ENCODE measurements around the gene LIG3.
"Not testable (repeated sequence)": the region's sequence is repeated elsewhere in the genome, so short reads cannot be mapped to it uniquely, and the experiment has no call there.

LIG3 gene

DNA sequence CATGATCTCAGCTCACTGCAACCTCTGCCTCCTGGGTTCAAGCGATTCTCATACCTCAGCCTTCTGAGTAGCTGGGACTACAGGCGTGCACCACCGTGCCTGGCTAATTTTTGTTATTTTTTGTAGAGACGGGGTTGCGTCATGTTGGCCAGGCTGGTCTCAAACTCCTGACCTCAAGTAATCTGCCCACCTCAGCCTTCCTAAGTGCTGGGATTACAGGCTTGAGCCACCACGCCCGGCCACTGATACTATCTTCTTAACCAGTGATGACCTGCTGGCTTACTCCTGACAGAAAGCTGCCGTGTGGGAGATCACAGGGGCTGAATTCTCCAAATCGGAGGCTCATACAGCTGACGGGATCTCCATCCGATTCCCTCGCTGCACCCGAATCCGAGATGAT, 20.7 kb downstream of the LIG3 start:
- DNase-seq, result not testable (repeated sequence)

DNA sequence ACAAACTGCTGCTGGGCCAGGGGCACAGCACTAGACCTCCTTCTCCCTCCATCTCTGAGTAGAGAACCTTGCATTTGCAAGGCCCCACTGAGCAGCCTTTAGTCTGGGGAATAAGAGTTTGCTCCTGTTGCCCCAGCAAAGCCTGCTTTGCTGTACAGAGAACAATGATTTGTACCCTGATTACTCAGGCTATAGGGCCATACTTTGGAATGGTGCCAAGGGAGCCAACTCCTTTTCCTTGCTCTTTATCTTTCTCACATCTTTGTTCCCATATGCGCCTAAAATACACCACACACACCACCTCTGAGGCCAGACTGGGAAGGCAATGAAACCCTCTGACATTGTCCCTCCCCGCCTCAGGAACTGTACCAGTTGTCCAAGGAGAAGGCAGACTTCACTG, 21.2 kb downstream of the LIG3 start:
- DNase-seq, result no peak

DNA sequence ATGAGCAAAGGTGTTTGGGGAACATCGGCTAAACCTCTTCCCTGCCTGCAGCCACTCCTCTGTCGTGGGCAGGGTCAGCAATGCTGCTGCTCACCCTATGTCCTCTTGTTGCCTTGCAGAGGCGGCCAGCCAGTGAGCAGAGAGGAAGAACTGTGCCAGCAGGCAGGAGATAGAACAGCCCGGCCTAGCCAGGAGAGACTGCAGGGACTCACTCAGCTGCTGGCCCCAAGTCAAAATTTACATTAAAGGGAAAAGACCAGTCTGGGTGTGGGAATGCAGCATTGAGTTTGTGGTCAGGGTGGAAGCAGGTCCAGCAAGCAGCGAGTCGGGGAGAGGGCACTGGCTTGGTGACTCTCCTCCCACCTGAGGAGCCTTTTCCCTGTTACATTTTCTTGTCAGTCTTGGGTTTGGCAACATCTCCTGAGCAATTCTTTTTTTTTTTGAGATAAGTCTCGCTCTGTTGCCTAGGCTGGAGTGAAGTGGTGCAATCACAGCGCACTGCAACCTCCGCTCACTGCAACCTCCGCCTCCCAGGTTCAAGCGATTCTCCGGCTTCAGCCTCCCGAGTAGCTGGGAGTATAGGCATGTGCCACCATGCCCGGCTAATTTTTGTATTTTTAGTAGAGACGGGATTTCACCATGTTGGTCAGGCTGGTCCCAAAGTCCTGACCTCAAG, 22.7 kb downstream of the LIG3 start:
- no peak for DNase-seq

DNA sequence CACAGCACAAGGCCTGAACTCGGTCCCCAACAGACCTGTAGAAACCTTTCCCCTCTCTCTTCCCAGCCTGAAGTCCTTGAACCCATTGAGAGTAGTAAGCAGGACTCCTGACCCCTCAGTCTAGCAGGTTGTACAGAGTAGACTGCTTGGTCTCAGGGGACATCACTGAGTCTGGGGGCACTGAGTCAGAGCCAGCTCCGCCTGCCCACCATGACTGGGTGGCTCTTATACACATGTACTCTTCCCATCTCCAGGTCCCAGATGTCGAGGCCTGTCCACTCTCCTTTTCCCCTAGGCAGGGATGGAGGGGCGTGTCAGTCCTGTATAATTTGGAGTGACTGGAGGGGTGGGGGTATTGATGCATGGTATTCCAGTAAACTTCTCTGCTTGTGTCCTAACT, 23.5 kb downstream of the LIG3 start:
- no peak for DNase-seq

DNA sequence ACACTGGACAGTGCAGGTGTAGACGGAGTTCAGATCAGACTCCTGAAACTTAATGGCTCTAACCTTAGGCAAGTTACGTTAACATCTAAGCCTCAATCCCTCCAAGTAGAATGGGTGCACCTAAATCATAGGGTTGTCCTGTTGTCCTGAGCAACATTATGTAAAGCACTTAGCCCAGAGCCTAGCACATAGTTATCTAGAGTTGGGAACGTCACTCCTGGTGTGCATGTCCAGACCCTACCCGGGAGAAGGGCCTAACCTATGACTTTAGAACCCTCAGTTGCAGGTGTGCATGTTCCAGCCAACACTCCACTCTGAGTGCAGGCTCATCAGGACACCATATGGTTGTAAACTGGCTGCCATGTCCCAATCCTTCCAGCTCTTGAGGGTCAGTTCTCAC, 26.0 kb downstream of the LIG3 start:
- DNase-seq, result no peak

DNA sequence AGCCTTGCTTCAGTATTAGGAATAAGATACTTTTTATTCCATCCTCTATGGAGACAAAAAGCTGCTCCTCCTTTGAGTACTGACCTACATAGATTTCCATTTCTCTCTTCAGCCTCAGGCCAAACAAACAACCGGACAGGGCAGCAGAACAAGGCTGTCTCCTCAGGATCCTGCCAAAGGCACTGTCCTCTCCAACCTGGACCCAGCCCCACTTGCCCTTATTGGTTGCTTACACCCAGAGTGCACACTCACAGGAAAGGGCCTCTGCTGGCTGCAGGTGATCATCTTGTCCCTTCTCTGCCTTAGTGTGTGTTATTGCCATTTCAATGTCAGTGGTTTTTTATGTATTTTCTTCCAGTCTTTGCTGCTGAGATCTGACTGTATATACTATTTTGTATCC, 26.6 kb downstream of the LIG3 start:
- DNase-seq, result no peak

DNA sequence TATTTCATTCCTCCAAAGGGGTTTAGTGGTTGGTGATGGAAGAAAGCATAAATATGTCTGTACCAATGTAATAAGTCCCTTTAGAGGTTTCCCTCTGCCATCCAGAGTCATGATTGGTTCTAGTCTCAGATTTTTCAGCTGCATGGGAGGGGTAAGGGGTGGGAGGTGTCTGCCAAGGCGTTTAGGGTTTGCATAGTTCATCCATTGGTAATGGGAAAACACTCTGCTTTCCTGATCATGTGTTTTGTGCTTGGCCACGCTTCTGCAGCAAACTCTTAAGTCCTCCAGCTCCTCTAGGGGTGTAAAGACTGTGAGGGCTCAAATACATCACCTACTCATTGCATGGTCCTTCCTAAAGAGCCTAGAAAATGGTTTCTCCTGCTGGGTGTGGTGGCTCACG, 29.8 kb downstream of the LIG3 start:
- no peak for DNase-seq

DNA sequence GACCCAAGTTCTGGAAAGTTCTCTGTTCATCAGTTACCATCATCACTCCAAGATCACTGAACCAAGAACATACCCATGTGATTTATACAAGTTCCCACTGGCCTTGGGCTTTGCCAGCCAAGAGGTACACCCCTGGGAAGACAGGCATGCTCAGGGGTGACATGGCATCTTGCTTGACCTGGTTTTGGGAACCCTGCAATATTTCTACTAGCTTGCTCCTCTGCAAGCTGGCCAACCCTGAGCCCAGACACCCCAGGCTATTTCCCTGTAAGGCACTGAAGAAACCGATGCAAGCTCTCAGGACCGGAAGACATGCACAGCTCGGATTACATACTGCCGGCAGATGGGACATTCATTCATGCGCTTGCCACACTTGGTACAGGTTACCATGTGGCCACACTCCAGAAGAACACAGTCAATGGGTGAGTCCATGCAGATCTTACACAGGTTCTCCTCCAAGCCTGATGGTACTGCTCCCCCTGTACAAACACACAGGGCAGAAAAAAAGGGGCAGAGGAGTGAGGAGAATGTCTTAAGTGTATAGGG, 31.4 kb downstream of the LIG3 start:
- DNase-seq, result no peak

DNA sequence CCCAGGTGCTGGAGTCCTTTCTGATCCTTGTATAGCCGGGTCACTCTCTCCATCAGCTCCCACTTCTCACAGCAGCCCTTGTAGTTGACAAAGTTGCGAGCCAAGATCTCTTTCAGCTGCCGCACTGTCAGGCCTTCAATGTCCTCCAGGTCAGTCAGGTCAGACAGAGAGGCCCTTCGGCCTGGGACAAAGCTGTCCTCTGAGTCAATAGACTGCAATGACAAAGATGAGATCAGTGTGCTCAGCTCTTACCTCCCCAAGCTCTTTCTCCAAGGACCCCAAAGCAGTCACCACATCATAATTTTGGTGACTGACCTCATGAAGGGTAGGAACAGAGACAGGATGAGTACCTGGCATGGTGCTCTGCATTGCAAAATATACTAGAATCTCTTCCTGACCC, 36.1 kb downstream of the LIG3 start:
- no peak for DNase-seq

DNA sequence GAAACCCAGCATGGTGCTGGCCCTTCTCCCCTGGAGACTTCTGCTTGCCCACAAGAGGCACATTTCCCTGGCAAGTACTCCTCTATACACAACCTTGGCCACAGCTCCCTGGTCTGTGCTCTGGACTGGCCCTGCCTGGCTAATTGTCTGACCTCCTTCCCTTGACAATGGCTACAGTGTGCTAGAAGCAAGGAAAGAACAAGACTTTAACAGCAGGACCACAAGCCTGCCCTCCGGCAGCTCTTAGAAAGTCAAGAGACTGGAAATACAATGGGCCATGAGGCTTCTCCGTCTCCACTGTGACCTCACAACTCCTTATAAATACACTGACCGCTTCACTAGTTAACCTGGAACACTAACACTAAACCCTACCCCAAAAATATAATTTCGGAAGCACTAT, 36.7 kb downstream of the LIG3 start:
- no peak for DNase-seq

DNA sequence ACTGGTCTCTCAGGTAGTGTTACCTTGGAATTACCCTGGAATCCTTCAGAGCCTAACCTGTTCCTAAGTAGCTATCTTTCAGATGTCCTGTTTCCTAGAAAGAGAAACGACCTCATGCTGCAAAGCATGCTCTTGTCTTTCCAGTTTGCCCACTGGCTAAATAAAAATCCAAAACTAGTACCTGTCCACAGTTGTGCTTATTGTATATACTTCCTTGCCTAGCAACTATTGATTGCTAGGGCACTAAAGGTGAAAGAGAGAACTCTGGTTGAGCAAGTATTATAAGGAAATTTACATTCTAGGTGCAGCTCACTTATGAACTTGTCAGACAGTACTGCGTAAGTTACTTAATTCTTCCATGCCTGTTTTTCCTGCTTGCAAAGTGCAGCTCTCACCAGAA, 38.5 kb downstream of the LIG3 start:
- no peak for DNase-seq

DNA sequence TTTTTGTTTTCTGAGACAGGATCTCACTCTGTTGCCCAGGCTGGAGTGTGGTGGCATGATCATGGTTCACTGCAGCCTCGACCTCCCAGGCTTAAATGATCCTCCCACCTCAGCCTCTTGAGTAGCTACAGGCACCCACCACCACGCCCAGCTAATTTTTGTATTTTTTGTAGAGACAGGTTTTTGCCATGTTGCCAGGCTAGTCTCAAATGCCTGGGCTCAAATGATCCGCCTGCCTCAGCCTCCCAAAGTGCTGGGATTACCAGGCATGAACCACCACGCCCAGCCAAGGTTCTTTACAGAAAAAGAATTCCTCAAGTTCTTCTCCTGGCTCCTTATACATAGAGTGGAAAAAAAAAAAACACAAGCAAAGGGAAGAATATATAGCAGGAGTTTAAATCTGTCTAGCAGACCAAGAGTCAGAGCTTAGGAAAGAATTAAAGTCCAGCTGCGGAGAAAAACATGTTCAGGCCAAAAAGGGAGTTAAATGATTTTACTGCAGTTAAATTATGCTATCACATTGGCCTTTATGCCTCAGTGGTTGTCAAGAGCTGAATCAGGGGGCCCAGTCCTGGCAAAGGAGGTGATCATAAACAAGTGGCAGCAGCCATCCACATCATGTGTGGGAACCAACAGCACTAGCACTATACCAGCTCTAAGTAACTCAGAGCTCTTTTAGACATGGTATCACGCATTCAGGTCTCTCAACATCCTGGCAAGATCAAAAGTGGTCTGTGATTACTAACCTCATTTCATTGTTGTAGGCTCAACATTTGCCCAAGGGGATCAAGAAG, 39.3 kb downstream of the LIG3 start:
- DNase-seq, result no peak

DNA sequence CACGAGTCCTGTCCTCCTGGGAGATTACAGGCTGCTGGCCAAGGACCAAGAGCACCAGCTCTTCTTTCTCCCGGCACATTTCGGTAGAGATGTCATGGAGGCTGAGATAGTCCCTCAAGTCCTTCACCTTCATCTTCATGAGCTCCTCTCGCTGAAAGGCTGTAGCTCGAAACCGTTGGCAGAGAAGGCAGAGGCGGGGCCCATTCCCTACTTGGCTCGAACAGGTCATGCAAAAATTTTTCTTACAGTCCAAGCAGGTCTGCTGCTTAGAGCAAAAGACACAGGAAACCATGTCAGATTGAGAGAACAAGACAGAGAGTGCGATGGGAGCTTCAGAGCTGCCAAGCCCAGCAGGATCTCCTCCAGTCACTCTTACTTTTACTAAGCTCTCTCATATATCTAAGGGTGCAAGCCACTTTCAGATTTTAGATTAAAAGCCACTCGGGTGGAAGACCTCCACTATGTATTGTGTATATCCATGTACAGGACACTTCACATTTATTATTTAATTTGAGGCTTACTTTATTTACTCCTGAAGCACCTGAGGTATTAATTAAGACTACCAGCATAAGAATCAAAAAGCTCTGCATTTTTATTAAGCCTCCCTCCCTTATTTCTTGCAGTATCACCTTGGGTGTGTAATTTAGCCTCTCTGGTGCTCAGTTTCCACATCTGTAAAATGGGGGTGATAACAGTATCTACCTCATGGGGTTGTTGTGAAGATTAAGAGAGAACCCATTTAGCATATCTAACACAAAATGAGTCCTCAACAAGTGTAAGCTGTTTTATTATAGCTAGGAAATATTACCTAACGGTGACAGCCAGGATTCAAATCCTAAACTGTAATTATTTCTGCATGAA, 41.4 kb downstream of the LIG3 start:
- DNase-seq, result no peak

DNA sequence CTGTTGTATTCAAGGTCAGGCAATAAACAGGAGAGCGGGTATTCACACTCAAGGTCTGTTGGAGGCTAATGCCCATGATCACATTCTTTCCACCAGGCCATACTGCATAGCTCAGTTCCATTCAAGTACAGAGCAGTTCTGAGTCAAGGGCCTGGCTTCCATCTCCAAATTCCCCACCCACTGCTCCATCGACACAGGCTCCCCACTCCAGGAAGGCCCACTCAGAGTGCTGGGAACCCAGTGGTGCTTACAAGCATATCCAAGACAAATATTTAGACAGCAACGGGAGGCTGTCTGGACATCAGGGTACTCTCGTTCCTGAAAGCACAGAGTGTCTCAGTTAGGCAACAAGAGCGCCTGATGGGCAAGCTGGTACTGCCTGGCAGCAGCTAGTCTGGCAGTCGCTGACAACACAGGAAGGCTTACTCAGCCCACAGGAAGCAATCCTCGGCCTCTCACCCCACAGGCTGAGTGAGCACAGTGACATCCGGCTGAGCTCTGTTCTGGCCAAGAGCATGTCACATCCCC, 42.3 kb downstream of the LIG3 start:
- DNase-seq, result no peak

DNA sequence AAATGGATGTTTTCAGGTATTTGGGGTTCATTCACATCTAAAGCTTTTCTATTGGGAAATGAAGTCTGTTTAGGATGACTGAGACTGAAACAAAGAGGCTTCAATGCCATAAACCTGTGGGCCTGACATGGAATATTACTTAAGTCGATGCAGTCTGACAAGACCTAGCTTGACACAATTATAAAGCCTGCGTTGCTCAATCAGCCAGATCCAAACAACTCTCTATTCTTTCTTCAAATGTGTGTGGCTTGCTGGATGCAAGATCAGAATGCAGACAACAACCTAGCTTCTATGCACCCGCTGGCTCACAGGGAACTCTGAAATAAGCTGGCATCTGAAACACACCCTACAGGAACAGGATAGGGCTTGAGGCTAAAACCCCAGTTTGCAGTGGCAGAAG, 43.2 kb downstream of the LIG3 start:
- no peak for DNase-seq

DNA sequence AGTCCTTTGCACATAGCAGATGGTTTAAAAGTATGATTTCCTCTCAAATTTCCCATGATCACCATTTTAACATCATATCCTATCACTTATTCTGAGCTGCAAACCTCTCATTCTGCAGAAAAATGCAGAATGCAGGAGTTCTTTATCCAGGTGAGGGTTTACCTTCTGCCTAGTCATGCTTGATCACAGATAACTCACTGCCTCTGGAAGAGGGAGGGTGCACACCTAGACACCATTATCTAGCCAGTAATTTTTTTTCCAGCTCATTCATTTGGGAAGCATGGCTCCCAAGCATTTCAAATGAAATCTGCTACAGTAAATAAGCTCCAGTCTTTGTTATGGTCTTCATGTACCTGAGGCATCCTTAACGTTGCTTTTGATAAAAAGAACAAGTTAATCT, 45.2 kb downstream of the LIG3 start:
- DNase-seq, result no peak

DNA sequence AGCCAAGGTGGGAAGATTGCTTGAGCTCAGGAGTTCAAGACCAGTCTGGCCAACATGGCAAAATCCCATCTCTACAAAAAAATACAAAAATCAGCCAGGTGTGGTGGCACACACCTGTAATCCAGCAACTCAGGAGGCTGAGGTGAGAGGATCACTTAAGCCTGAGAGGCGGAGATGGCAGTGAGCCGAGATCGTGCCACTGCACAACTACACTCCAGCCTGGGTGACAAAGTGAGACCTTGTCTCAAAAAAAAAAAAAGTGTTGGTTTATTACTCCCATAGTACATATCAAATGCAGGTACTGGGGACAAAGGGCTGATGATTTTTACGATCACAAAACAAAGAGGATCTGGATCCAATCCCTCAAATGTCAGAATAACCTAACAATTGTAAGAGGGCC, 47.8 kb downstream of the LIG3 start:
- not testable (repeated sequence) for DNase-seq

DNA sequence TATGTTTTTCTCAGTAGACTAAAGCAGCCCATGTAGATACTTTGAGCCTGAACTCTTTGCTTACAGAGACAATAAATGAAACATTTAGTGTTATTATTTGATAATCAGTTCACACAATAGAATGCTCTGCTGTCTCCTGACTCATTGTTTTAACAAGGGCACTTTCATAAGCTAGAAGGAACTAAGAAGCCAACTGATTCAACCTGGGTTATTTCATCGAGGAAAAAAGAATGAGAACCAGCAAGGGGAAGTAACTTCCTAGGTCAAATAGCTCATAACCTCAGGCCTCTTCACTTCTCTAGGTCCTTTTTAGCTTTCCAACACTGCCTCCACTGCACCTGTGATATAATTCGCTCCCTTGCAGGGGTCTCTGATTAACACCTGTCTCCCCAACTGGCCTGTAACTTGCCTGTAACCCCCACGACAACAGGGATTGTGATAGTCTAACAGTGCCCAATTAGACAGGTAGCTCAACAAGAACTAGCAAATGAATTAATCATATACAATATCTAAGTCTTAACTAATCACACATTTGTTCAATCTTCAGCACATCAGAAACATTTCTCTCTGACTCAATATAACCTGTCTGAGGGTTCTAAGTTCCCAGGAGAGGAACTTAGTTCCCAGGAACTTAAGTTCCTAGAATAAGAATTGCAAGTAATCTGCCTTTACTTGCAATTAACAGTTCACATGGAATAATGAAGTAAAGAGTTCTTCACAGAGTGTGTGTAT, 48.4 kb downstream of the LIG3 start:
- no peak for DNase-seq

DNA sequence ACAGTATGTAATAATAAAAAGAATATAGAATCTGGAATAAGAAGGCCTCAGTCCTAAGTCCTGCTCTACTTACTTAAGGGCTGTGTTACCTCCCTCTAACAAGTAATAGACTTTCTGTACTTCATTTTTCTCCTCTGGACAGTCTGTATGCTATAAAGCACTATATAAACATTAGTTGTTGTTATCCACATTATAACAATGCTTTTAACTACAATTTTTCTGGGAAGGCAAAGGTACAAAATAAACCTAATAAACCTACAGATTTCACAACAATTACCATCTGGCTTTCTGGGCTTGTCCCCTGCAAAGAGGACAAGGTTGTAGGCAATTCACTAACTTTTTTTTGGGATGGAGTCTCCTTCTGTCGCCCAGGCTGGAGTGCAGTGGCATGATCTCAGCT, 50.5 kb downstream of the LIG3 start:
- DNase-seq, result no peak

DNA sequence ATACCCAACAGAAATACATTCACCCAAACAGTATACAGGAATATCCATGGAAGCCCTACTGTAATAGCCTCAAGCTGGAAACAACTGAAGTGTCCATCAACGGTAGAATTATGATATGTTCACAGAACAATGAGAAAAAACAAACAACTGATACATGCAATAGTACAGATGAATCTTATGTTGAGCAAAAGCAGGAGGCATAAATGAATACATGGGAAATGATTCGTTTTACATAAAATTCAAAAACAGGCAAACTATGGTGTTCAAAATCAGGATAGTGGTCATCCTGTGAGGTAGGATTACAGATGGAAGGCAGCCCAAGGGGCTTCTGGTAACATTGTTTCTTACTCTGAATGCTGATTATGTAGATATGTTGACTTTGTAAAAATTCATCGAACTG, 58.1 kb downstream of the LIG3 start:
- no peak for DNase-seq

DNA sequence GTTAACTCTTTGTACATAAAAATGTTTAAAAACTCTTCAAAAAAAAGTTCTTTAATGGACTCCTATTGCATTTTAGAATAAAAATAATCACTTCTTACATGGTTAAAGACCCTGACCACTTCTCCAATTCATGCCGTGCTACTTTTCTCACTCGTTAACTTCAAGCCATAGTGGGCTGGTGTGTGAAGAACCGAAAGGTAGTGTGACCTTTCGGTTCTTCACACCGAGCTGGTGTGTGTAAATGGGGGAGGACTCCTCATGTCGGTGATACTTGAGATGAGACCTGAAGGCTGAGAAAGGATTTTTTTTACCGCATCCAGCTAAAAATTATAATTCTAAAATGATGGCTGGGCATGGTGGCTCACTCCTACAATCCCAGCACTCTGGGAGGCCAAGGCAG, 61.1 kb downstream of the LIG3 start:
- no peak for DNase-seq

DNA sequence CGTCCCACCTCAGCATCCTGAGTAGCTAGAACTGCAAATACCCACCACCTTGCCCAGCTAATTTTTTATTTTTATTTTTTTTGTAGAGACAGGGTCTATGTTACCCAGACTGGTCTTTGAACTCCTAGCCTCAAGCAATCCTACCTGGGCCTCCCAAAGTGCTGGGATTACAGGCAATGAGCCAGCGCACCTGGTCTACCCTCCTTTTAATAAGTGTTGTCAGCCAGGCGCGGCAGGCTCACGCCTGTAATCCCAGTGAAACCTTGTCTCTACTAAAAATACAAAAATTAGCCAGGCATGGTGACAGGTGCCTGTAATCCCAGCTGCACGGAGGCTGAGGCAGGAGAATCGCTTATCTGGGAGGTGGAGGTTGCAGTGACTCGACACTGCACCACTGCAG, 63.9 kb downstream of the LIG3 start:
- no peak for DNase-seq

Measured in NCI-H526 treated with DMSO at 0.1 percent for 48 hours (cell line).